Measurements from ENCODE around the gene ID2.

The ID2 gene

GRCh38 chr2:8685697-8686358, 4.0 kb downstream of the ID2 start:
- H3K79me1 ChIP-seq (ENCODE audit: low read depth, low read length): peaks cover 2% of the 10 kb centered on the region
- H3K18ac ChIP-seq (ENCODE audit: low read length): peak overlapping the region; percentile 97
- peak overlapping the region; percentile 69 for H3K27ac ChIP-seq (replicated peaks; ENCODE audit: low read length)
- H3K9me3 ChIP-seq (replicated peaks in 1 of 2; ENCODE audit: control insufficient read depth in 2 of 2, insufficient read depth in 1 of 2, low read depth in 1 of 2, low read length in 2 of 2): no peaks in the 10 kb centered on the region
- H2BK5ac ChIP-seq (ENCODE audit: low read length): peak overlapping the region; percentile 91
- H3K4me2 ChIP-seq (ENCODE audit: insufficient read depth, low read length, poor library complexity, severe bottlenecking): peak overlapping the region; percentile 97
- no peak overlapping the region for H4K8ac ChIP-seq (ENCODE audit: low read depth, low read length)
- H3K36me3 ChIP-seq (replicated peaks in 1 of 2; ENCODE audit: control insufficient read depth in 2 of 2, insufficient read depth in 2 of 2, low read length in 2 of 2): no peaks in the 10 kb centered on the region
- H3K14ac ChIP-seq (ENCODE audit: low read length): no peak overlapping the region
- H3K4ac ChIP-seq (ENCODE audit: low read length): peak overlapping the region; percentile 48
- H2BK12ac ChIP-seq (ENCODE audit: low read length): peak overlapping the region; percentile 58
- H4K91ac ChIP-seq (ENCODE audit: low read depth, low read length, poor library complexity): no peak overlapping the region
- peaks cover 3 to 17% of the 10 kb centered on the region in 2 donors for H3K4me1 ChIP-seq (ENCODE audit: control insufficient read depth in 2 of 2, insufficient read depth in 1 of 2, low read depth in 1 of 2, low read length in 2 of 2)
- H3K9ac ChIP-seq (ENCODE audit: low read depth, low read length, poor library complexity): peak overlapping the region; percentile 86
- no peak overlapping the region for H2BK15ac ChIP-seq (ENCODE audit: low read length)
- peak overlapping the region; percentile 46 to 84 for H3K4me3 ChIP-seq (ENCODE audit: low read length in 2 of 2)
- peak overlapping the region; percentile 82 for H3K23ac ChIP-seq (ENCODE audit: low read depth, low read length, poor library complexity)
- H2AK5ac ChIP-seq (ENCODE audit: low read depth, low read length): peak overlapping the region; percentile 92
- H3K27me3 ChIP-seq (ENCODE audit: control insufficient read depth in 3 of 3, insufficient read depth in 3 of 3, low read depth in 1 of 3, low read length in 3 of 3): no peaks in the 10 kb centered on the region
- peak overlapping the region; percentile 94 for H2BK120ac ChIP-seq (ENCODE audit: low read depth, low read length)
- WGBS, 2 donors (ENCODE audit: extremely low coverage in 2 of 2, insufficient read length in 2 of 2, insufficient replicate concordance in 1 of 2): no CpG with 5 or more reads among the region's 50 CpGs
- DNase-seq (ENCODE audit: low spot score): peak; percentile 77
- H2AFZ ChIP-seq (ENCODE audit: low read length): peak overlapping the region; percentile 79

DNA sequence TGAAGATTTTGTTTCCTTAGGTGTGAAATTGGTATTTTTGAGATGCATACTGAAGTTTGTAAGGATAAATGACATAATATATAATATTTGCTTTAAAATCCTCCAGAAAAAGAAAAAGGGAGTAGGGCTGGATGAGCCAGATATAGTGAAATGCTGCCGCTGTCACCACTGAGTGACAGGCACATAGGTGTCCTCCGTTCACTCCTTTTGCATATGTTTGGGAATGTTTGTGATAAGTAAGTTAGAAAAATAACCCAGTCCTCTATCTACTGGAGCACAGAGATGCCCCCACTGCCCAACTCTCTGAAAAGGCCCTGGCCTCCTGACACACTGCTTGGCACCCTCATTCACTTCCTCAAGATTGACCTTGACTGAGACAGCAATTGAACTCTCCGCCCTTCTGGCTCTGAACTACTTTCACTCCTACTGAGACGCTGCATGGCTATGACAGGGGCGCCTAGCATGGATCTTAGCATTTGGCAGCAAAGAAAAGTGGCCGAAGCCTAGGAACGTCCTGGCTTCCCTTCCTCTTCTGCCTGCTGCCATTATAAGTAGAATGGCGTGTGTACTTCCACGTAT, 10.1 kb downstream of the ID2 start:
- no CpG with 5 or more reads among the region's 9 CpGs for WGBS, 2 donors (ENCODE audit: extremely low coverage in 2 of 2, insufficient read length in 2 of 2, insufficient replicate concordance in 1 of 2)
- Histone ChIP-seq H3K23ac (ENCODE audit: low read depth, low read length, poor library complexity) (no peak overlapping the region), H2AK5ac (ENCODE audit: low read depth, low read length) (no peak overlapping the region), H2BK12ac (ENCODE audit: low read length) (no peak overlapping the region), H3K18ac (ENCODE audit: low read length) (no peak overlapping the region), H4K8ac (ENCODE audit: low read depth, low read length) (no peak overlapping the region), H3K4me1 (ENCODE audit: control insufficient read depth in 2 of 2, insufficient read depth in 1 of 2, low read depth in 1 of 2, low read length in 2 of 2) (peaks cover 0 to 2% of the 10 kb centered on the region in 2 donors), H3K14ac (ENCODE audit: low read length) (no peak overlapping the region), H3K4me3 (ENCODE audit: low read length in 2 of 2) (no peak overlapping the region), H2BK5ac (ENCODE audit: low read length) (no peak overlapping the region), H3K9ac (ENCODE audit: low read depth, low read length, poor library complexity) (no peak overlapping the region), H2BK15ac (ENCODE audit: low read length) (peak overlapping the region; percentile 39), H3K79me1 (ENCODE audit: low read depth, low read length) (no peaks in the 10 kb centered on the region), H3K9me3 (replicated peaks in 1 of 2; ENCODE audit: control insufficient read depth in 2 of 2, insufficient read depth in 1 of 2, low read depth in 1 of 2, low read length in 2 of 2) (no peaks in the 10 kb centered on the region), H4K91ac (ENCODE audit: low read depth, low read length, poor library complexity) (no peak overlapping the region), H3K4me2 (ENCODE audit: insufficient read depth, low read length, poor library complexity, severe bottlenecking) (no peak overlapping the region), H2BK120ac (ENCODE audit: low read depth, low read length) (no peak overlapping the region), H3K36me3 (replicated peaks in 1 of 2; ENCODE audit: control insufficient read depth in 2 of 2, insufficient read depth in 2 of 2, low read length in 2 of 2) (no peaks in the 10 kb centered on the region), H3K4ac (ENCODE audit: low read length) (no peak overlapping the region), H2AFZ (ENCODE audit: low read length) (no peak overlapping the region), H3K27me3 (ENCODE audit: control insufficient read depth in 3 of 3, insufficient read depth in 3 of 3, low read depth in 1 of 3, low read length in 3 of 3) (peaks cover 0 to 5% (median 0%) of the 10 kb centered on the region in 3 experiments), H3K27ac (replicated peaks; ENCODE audit: low read length) (no peak overlapping the region)
- no peak for DNase-seq (ENCODE audit: low spot score)

- no peak overlapping the region for H3K14ac ChIP-seq (ENCODE audit: low read length)
- H3K27me3 ChIP-seq (ENCODE audit: control insufficient read depth in 3 of 3, insufficient read depth in 3 of 3, low read depth in 1 of 3, low read length in 3 of 3): peaks cover 0 to 5% (median 0%) of the 10 kb centered on the region in 3 experiments
- no peak overlapping the region for H2AFZ ChIP-seq (ENCODE audit: low read length)
- H3K79me1 ChIP-seq (ENCODE audit: low read depth, low read length): no peaks in the 10 kb centered on the region
- no peaks in the 10 kb centered on the region for H3K36me3 ChIP-seq (replicated peaks in 1 of 2; ENCODE audit: control insufficient read depth in 2 of 2, insufficient read depth in 2 of 2, low read length in 2 of 2)
- H3K18ac ChIP-seq (ENCODE audit: low read length): no peak overlapping the region
- H4K91ac ChIP-seq (ENCODE audit: low read depth, low read length, poor library complexity): no peak overlapping the region
- no peak overlapping the region for H2AK5ac ChIP-seq (ENCODE audit: low read depth, low read length)
- no peak overlapping the region for H3K4me2 ChIP-seq (ENCODE audit: insufficient read depth, low read length, poor library complexity, severe bottlenecking)
- no CpG with 5 or more reads among the region's 7 CpGs for WGBS, 2 donors (ENCODE audit: extremely low coverage in 2 of 2, insufficient read length in 2 of 2, insufficient replicate concordance in 1 of 2)
- H2BK12ac ChIP-seq (ENCODE audit: low read length): no peak overlapping the region
- no peak overlapping the region for H3K23ac ChIP-seq (ENCODE audit: low read depth, low read length, poor library complexity)
- no peak overlapping the region for H3K4me3 ChIP-seq (ENCODE audit: low read length in 2 of 2)
- H3K4me1 ChIP-seq (ENCODE audit: control insufficient read depth in 2 of 2, insufficient read depth in 1 of 2, low read depth in 1 of 2, low read length in 2 of 2): peaks cover 0 to 2% of the 10 kb centered on the region in 2 donors
- H3K27ac ChIP-seq (replicated peaks; ENCODE audit: low read length): no peak overlapping the region
- no peak overlapping the region for H4K8ac ChIP-seq (ENCODE audit: low read depth, low read length)
- H2BK5ac ChIP-seq (ENCODE audit: low read length): no peak overlapping the region
- no peak overlapping the region for H2BK120ac ChIP-seq (ENCODE audit: low read depth, low read length)
- no peak for DNase-seq (ENCODE audit: low spot score)
- no peaks in the 10 kb centered on the region for H3K9me3 ChIP-seq (replicated peaks in 1 of 2; ENCODE audit: control insufficient read depth in 2 of 2, insufficient read depth in 1 of 2, low read depth in 1 of 2, low read length in 2 of 2)
- no peak overlapping the region for H3K4ac ChIP-seq (ENCODE audit: low read length)
- H2BK15ac ChIP-seq (ENCODE audit: low read length): no peak overlapping the region
- H3K9ac ChIP-seq (ENCODE audit: low read depth, low read length, poor library complexity): no peak overlapping the region
Observed at GRCh38 chr2:8692783-8693156, 10.9 kb downstream of the ID2 start.

- H3K36me3 ChIP-seq (replicated peaks in 1 of 2; ENCODE audit: control insufficient read depth in 2 of 2, insufficient read depth in 2 of 2, low read length in 2 of 2): no peaks in the 10 kb centered on the region
- no peak overlapping the region for H3K4me3 ChIP-seq (ENCODE audit: low read length in 2 of 2)
- H3K4ac ChIP-seq (ENCODE audit: low read length): peak overlapping the region; percentile 70
- H3K27me3 ChIP-seq (ENCODE audit: control insufficient read depth in 3 of 3, insufficient read depth in 3 of 3, low read depth in 1 of 3, low read length in 3 of 3): peaks cover 0 to 5% (median 0%) of the 10 kb centered on the region in 3 experiments
- H3K23ac ChIP-seq (ENCODE audit: low read depth, low read length, poor library complexity): peak overlapping the region; percentile 52
- H2BK15ac ChIP-seq (ENCODE audit: low read length): peak overlapping the region; percentile 87
- H3K4me1 ChIP-seq (ENCODE audit: control insufficient read depth in 2 of 2, insufficient read depth in 1 of 2, low read depth in 1 of 2, low read length in 2 of 2): peaks cover 0 to 2% of the 10 kb centered on the region in 2 donors
- no CpG with 5 or more reads among the region's 30 CpGs for WGBS, 2 donors (ENCODE audit: extremely low coverage in 2 of 2, insufficient read length in 2 of 2, insufficient replicate concordance in 1 of 2)
- no peak overlapping the region for H2BK12ac ChIP-seq (ENCODE audit: low read length)
- peak; percentile 20 for DNase-seq (ENCODE audit: low spot score)
- H2AK5ac ChIP-seq (ENCODE audit: low read depth, low read length): peak overlapping the region; percentile 33
- H3K18ac ChIP-seq (ENCODE audit: low read length): peak overlapping the region; percentile 82
- no peak overlapping the region for H3K14ac ChIP-seq (ENCODE audit: low read length)
- no peaks in the 10 kb centered on the region for H3K79me1 ChIP-seq (ENCODE audit: low read depth, low read length)
- no peak overlapping the region for H3K9ac ChIP-seq (ENCODE audit: low read depth, low read length, poor library complexity)
- H4K8ac ChIP-seq (ENCODE audit: low read depth, low read length): no peak overlapping the region
- no peak overlapping the region for H2BK5ac ChIP-seq (ENCODE audit: low read length)
- H3K27ac ChIP-seq (replicated peaks; ENCODE audit: low read length): no peak overlapping the region
- H2AFZ ChIP-seq (ENCODE audit: low read length): peak overlapping the region; percentile 48
- H2BK120ac ChIP-seq (ENCODE audit: low read depth, low read length): no peak overlapping the region
- peak overlapping the region; percentile 58 for H4K91ac ChIP-seq (ENCODE audit: low read depth, low read length, poor library complexity)
- peak overlapping the region; percentile 47 for H3K4me2 ChIP-seq (ENCODE audit: insufficient read depth, low read length, poor library complexity, severe bottlenecking)
- H3K9me3 ChIP-seq (replicated peaks in 1 of 2; ENCODE audit: control insufficient read depth in 2 of 2, insufficient read depth in 1 of 2, low read depth in 1 of 2, low read length in 2 of 2): no peaks in the 10 kb centered on the region
Observed at GRCh38 chr2:8693157-8693821, 11.4 kb downstream of the ID2 start.
